Uterus (tissue), 4 donors: ENCODE measurements around the gene PAM16. TPM values are rescaled to one million over a fixed set of nuclear protein-coding genes. Genes with fewer than 3 reads are reported as not detected.

Source experiments
- DNase-seq, 2 donors: peaks; one replicate each; pipeline ENCODE4 v3.0.0-alpha.2; 2019 to 2020
- H3K27ac ChIP-seq, 2 donors: fragments of 200-600 bp; sonication (generic); 1 replicate in 1 of 2; 2 replicates in 1 of 2; pipeline ENCODE4 v1.5.1; 2016 to 2018
- H3K27me3 ChIP-seq, 2 donors: fragments of 200-600 bp; sonication (generic); one replicate each; pipeline ENCODE4 v1.5.1; 2018 to 2019; ENCODE audit warnings: control low read depth in 1 of 2
- H3K36me3 ChIP-seq, 2 donors: fragments of 200-600 bp; sonication (generic); one replicate each; pipeline ENCODE4 v1.5.1; 2019; ENCODE audit warnings: control low read depth in 1 of 2
- H3K4me1 ChIP-seq, 2 donors: fragments of 200-600 bp; sonication (generic); one replicate each; pipeline ENCODE4 v1.5.1; 2018 to 2019; ENCODE audit warnings: control low read depth in 1 of 2
- H3K4me3 ChIP-seq, 2 donors: fragments of 200-600 bp; sonication (generic); 1 replicate in 1 of 2; 2 replicates in 1 of 2; pipeline ENCODE4 v1.5.1; 2018 to 2019; ENCODE audit warnings: mild to moderate bottlenecking in 1 of 2
- H3K9me3 ChIP-seq, 2 donors: fragments of 200-600 bp; sonication (generic); one replicate each; pipeline ENCODE4 v1.5.1; 2019; ENCODE audit warnings: control low read depth in 1 of 2
- POLR2A ChIP-seq, 2 donors: fragments of 450-650 bp; IDR thresholded peaks; one replicate each; pipeline ENCODE4 v1.6.1; 2016; ENCODE audit warnings: antibody characterized with exemption in 2 of 2, mild to moderate bottlenecking in 1 of 2, moderate library complexity in 1 of 2
- intact Hi-C: fragments of 100-400 bp; cut with DNase I; formaldehyde crosslinking; loops from one replicate; pipeline ENCODE4 v1.15.1; 2023; ENCODE audit warnings: low total_unique reads
- total RNA-seq, 4 donors: library from RNA; depleted of rRNA in 3 of 4; stranded (reverse); fragments of >200 nt in 3 of 4; gene quantifications; one replicate each; pipeline versions ENCODE4 v1.1.0 to v1.2.4, GENCODE V29; 2014 to 2023
- TF ChIP-seq, protein P1 (sequence below), 4 experiments: fragments of 200-600 bp in 2 of 4; fragments of 450-650 bp in 2 of 4; sonication (generic) in 2 of 4; IDR thresholded peaks; one replicate each; pipeline ENCODE4 v1.5.1; 2016 to 2019; ENCODE audit warnings: antibody characterized with exemption in 4 of 4, mild to moderate bottlenecking in 2 of 4, moderate library complexity in 1 of 4
- donor health status: DM: yes; HTN: yes; CAD: no.

Gene PAM16
- total RNA-seq, 4 donors from 2014 or later: 8.9 to 438 (median 35.3) TPM

DNA sequence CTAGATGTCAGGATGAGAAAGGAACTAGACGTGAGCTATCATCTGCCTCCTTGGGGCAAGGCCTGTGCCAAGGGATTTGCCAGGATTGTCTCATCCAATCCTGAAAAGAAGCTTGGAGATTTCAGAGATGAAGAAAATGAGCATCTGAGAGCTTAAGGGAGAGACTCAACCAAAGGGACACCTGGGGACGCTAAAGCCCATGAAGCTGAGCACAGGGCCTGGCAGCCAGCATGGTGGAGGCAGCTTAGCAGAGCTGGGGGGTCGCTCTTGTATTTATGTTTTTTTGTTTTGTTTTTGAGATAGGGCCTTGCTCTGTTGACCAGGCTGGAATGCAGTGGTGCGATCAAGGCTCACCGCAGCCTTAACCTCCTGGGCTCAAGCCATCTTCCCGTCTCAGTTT, 53.6 kb downstream of the PAM16 start:
- intact Hi-C loops: no loop called here
- Histone ChIP-seq H3K9me3 (no peaks in the 10 kb centered on the region), H3K36me3 (no peaks in the 10 kb centered on the region), H3K27ac (no peak overlapping the region), H3K4me1 (peaks cover 0 to 11% of the 10 kb centered on the region in 2 donors), H3K4me3 (no peak overlapping the region), H3K27me3 (no peaks in the 10 kb centered on the region)
- TF ChIP-seq, protein P1, sequence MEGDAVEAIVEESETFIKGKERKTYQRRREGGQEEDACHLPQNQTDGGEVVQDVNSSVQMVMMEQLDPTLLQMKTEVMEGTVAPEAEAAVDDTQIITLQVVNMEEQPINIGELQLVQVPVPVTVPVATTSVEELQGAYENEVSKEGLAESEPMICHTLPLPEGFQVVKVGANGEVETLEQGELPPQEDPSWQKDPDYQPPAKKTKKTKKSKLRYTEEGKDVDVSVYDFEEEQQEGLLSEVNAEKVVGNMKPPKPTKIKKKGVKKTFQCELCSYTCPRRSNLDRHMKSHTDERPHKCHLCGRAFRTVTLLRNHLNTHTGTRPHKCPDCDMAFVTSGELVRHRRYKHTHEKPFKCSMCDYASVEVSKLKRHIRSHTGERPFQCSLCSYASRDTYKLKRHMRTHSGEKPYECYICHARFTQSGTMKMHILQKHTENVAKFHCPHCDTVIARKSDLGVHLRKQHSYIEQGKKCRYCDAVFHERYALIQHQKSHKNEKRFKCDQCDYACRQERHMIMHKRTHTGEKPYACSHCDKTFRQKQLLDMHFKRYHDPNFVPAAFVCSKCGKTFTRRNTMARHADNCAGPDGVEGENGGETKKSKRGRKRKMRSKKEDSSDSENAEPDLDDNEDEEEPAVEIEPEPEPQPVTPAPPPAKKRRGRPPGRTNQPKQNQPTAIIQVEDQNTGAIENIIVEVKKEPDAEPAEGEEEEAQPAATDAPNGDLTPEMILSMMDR (IDR thresholded peaks at IDR 0.05): no peak
- TF ChIP-seq POLR2A (IDR thresholded peaks at IDR 0.05): no peak
- no peak for DNase-seq

DNA sequence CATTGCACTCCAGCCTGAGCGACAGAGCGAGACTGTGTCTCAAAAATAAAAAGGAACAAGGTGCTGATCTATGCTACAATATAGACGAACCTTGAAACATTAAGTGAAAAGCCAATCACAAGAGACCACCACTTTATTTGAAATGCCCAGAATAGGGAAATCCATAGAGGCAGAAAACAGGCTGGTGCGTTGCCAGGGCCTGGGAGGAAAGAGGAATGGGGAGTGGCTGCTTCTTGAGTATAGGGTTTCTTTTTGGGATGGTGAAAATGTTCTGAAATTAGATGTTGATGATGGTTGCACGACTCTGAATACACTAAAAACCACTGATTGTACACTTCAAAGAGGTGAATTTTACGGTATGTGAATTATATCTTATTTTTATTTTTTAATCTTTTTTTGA, 55.5 kb downstream of the PAM16 start:
- no peak for TF ChIP-seq POLR2A (IDR thresholded peaks at IDR 0.05)
- no peak overlapping the region for H3K27ac ChIP-seq
- DNase-seq: no peak
- H3K4me3 ChIP-seq: no peak overlapping the region
- intact Hi-C loops: no loop called here
- no peaks in the 10 kb centered on the region for H3K36me3 ChIP-seq
- H3K27me3 ChIP-seq: no peaks in the 10 kb centered on the region
- peaks cover 0 to 11% of the 10 kb centered on the region in 2 donors for H3K4me1 ChIP-seq
- no peaks in the 10 kb centered on the region for H3K9me3 ChIP-seq

DNA sequence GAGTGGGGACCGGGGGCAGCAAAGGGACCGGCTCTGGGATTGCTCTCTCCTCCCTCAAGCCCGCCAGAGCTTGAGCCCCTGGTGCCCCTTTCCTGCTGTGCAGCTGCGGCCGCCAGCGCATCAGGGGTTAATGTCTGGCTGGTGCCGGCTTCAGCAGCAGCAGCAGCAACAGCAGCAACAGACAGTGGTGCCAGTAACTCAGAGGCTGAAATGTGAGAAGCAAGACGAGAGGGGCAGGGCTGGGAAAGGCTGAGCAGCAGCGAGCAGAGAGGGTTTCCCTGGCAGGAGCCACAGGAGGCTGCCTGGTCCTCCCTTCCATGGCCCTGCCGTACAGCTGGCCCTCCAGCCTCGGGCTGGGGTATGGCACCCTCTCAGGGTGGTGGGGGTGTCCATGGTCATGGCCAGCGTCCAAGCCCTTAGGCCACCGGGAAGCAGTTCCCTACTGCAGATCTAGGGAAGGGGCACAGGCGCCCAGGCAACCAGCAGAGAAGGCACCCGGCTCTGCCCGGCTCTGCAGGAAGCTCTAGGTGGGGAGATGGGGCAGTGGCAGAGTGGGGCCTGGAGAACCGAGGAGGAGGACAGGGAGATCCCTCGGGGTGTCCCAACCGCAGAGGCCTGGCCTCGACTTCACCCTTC, 57.2 kb downstream of the PAM16 start:
- TF ChIP-seq, protein P1 (IDR thresholded peaks at IDR 0.05): no peak
- TF ChIP-seq POLR2A (IDR thresholded peaks at IDR 0.05): no peak
- no peaks in the 10 kb centered on the region for H3K36me3 ChIP-seq
- no peak overlapping the region for H3K4me3 ChIP-seq
- H3K27me3 ChIP-seq: no peaks in the 10 kb centered on the region
- H3K9me3 ChIP-seq: no peaks in the 10 kb centered on the region
- peak; percentile 57 to 62 for DNase-seq
- intact Hi-C loops: no loop called here
- H3K4me1 ChIP-seq: peaks cover 0 to 11% of the 10 kb centered on the region in 2 donors
- H3K27ac ChIP-seq: peak overlapping the region; percentile 62 to 70

DNA sequence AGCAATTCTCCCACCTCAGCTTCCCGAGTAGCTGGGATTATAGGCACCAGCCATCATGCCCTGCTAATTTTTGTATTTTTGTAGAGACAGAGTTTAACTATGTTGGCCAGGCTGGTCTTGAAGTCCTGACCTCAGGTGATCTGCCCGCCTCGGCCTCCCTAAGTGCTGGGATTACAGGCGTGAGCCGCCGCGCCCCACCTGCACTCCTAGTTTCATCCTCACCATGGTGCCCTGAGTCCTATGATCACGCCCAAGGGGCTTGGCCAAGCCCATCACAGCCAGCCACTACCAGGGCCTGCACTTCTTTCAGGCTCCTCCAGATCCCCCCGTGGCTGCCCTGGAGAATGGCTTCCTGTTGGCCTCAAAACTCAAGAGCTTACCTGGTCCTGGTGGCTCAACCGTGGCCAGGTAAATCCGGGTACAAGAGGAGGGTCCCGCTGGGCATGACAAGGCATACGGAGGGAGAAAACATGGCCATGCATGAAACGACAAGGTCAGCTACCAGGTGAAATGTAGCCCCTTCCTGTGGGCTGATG, 57.9 kb downstream of the PAM16 start:
- Histone ChIP-seq H3K9me3 (no peaks in the 10 kb centered on the region), H3K27ac (peak overlapping the region; percentile 62 to 70), H3K4me1 (peaks cover 5 to 11% of the 10 kb centered on the region in 2 donors), H3K36me3 (no peaks in the 10 kb centered on the region), H3K27me3 (no peaks in the 10 kb centered on the region), H3K4me3 (no peak overlapping the region)
- intact Hi-C loops: no loop called here
- TF ChIP-seq, protein P1 (IDR thresholded peaks at IDR 0.05): no peak
- no peak for DNase-seq

DNA sequence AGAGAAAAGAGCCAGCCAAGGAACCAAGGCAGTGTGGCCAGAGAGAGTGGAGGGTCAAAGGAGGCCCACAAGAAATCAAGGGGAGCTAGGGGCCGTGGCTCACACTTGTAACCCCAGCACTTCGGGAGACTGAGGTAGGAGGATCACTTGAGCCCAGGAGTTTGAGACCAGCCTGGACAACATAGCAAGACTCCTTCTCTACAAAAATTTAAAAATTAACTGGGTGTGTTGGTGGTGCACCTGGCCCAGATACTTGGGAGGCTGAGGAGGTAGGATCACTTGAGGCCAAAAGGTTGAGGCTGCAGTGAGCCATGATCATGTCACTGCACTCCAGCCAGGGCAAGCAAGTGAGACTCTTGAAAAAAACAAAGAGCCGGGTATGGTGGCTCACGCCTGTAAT, 59.4 kb downstream of the PAM16 start:
- DNase-seq: no peak
- Histone ChIP-seq H3K9me3 (no peaks in the 10 kb centered on the region), H3K27ac (peak overlapping the region; percentile 52 to 70), H3K36me3 (no peaks in the 10 kb centered on the region), H3K4me1 (peaks cover 7 to 11% of the 10 kb centered on the region in 2 donors), H3K27me3 (no peaks in the 10 kb centered on the region), H3K4me3 (no peak overlapping the region)
- TF ChIP-seq, protein P1 (IDR thresholded peaks at IDR 0.05): no peak
- TF ChIP-seq POLR2A (IDR thresholded peaks at IDR 0.05): no peak
- intact Hi-C loops: no loop called here

Other genes starting within 250 kb of the PAM16 start
- 10 to 100 TPM in 3 of 4 donors, 1 to 10 TPM in 1; 2.8 to 34.7 (median 20.2) TPM for gene ADCY9, start 234.9 kb downstream of the PAM16 start, total RNA-seq
- gene SRL, start 109.2 kb downstream of the PAM16 start, total RNA-seq: 10 to 100 TPM in 1 of 4 donors, 1 to 10 TPM in 2, under 1 TPM in 1; 0.29 to 10.1 (median 7.6) TPM
- gene TFAP4, start 78.3 kb downstream of the PAM16 start, total RNA-seq: 10 to 100 TPM in 2 of 4 donors, 1 to 10 TPM in 2; 2.1 to 18.7 (median 8.2) TPM
- 10 to 100 TPM in 1 of 4 donors, 1 to 10 TPM in 3; 2.9 to 55.8 (median 5.1) TPM for gene GLIS2, start 35.3 kb downstream of the PAM16 start, total RNA-seq
- 10 to 100 TPM in 3 of 4 donors, 1 to 10 TPM in 1; 3.6 to 49.0 (median 19.9) TPM for gene VASN, start 20.5 kb upstream of the PAM16 start, total RNA-seq
- 10 to 100 TPM; 13.8 to 52.1 (median 30.0) TPM for gene CORO7, start 65.3 kb upstream of the PAM16 start, total RNA-seq
- gene DNAJA3, start 74.5 kb upstream of the PAM16 start, total RNA-seq: 10 to 100 TPM; 13.8 to 44.9 (median 36.4) TPM
- gene NMRAL1, start 123.3 kb upstream of the PAM16 start, total RNA-seq: 100 to 1,000 TPM in 1 of 4 donors, 10 to 100 TPM in 3; 37.0 to 320 (median 59.3) TPM
- gene HMOX2, start 125.1 kb upstream of the PAM16 start, total RNA-seq: 10 to 100 TPM; 13.2 to 43.1 (median 34.1) TPM
- 10 to 100 TPM in 2 of 4 donors, 1 to 10 TPM in 2; 5.0 to 40.6 (median 11.1) TPM for gene CDIP1, start 187.5 kb upstream of the PAM16 start, total RNA-seq
- under 1 TPM in 3 of 4 donors, not detected in 1; 0.26 to 0.35 (median 0.30) TPM for gene C16orf96, start 205.0 kb upstream of the PAM16 start, total RNA-seq